Peyer's patch (tissue), 4 donors: ENCODE measurements around the gene PEX5L. TPM values are rescaled to one million over a fixed set of nuclear protein-coding genes. Genes with fewer than 3 reads are reported as not detected.
"Not testable (repeated sequence)": the region's sequence is repeated elsewhere in the genome, so short reads cannot be mapped to it uniquely, and the experiment has no call there.

Experiments used
- DNase-seq, 3 donors: peaks; one replicate each; pipeline ENCODE4 v3.0.0-alpha.2; 2017 to 2019
- H3K27ac ChIP-seq, 4 donors: fragments of 200-600 bp; sonication (generic); one replicate each; pipeline ENCODE4 v1.5.1; 2016 to 2019
- H3K27me3 ChIP-seq, 2 donors: fragments of 200-600 bp; sonication (generic); one replicate each; pipeline ENCODE4 v1.5.1; 2019
- H3K36me3 ChIP-seq, 3 donors: fragments of 200-600 bp; sonication (generic); one replicate each; pipeline ENCODE4 v1.5.1; 2016 to 2019
- H3K4me1 ChIP-seq, 4 donors: fragments of 200-600 bp; sonication (generic); one replicate each; pipeline ENCODE4 v1.5.1; 2016 to 2019
- H3K4me3 ChIP-seq, 4 donors: fragments of 200-600 bp; sonication (generic); 1 replicate in 3 of 4; 2 replicates in 1 of 4; pipeline ENCODE4 v1.5.1; 2016 to 2019; ENCODE audit warnings: mild to moderate bottlenecking in 1 of 4
- H3K9me3 ChIP-seq, 4 donors: fragments of 200-600 bp; sonication (generic); one replicate each; pipeline ENCODE4 v1.5.1; 2016 to 2019; ENCODE audit warnings: mild to moderate bottlenecking in 1 of 4
- CTCF ChIP-seq, 6 experiments: fragments of 450-650 bp in 4 of 6; fragments of 200-600 bp in 2 of 6; sonication (generic) in 1 of 6; IDR thresholded peaks; one replicate each; pipeline ENCODE4 v1.5.1; 2017 to 2019; ENCODE audit warnings: antibody characterized with exemption in 6 of 6, mild to moderate bottlenecking in 3 of 6, moderate library complexity in 1 of 6
- POLR2A ChIP-seq, 2 donors: fragments of 450-650 bp; IDR thresholded peaks; one replicate each; pipeline ENCODE4 v1.5.1; 2017; ENCODE audit warnings: antibody characterized with exemption in 2 of 2, mild to moderate bottlenecking in 2 of 2, moderate library complexity in 2 of 2
- total RNA-seq, 4 donors: library from RNA; depleted of rRNA; stranded (reverse); fragments of >200 nt; gene quantifications; one replicate each; pipeline ENCODE4 v1.1.0, GENCODE V29; 2016

Gene PEX5L
- total RNA-seq, 4 donors from 2014 or later, result not detected

GRCh38 chr3:180059356-180059755 lies 22.6 kb upstream of the PEX5L start:
- H3K4me3 ChIP-seq, result no peak overlapping the region
- H3K9me3 ChIP-seq, result no peaks in the 10 kb centered on the region
- H3K36me3 ChIP-seq, result no peaks in the 10 kb centered on the region
- H3K27me3 ChIP-seq, result no peaks in the 10 kb centered on the region
- no peak overlapping the region for H3K27ac ChIP-seq
- H3K4me1 ChIP-seq, result no peaks in the 10 kb centered on the region
- DNase-seq, result no peak
- TF ChIP-seq POLR2A (IDR thresholded peaks at IDR 0.05), result no peak
- TF ChIP-seq CTCF (IDR thresholded peaks at IDR 0.05), result no peak

- Histone ChIP-seq H3K36me3 (no peaks in the 10 kb centered on the region), H3K27ac (no peak overlapping the region), H3K4me1 (no peaks in the 10 kb centered on the region), H3K27me3 (no peaks in the 10 kb centered on the region), H3K9me3 (no peaks in the 10 kb centered on the region), H3K4me3 (no peak overlapping the region)
- DNase-seq, result no peak
- TF ChIP-seq CTCF (IDR thresholded peaks at IDR 0.05) (no peak), POLR2A (IDR thresholded peaks at IDR 0.05) (no peak)
Observed at GRCh38 chr3:180058238-180058637, 21.5 kb upstream of the PEX5L start.

DNA sequence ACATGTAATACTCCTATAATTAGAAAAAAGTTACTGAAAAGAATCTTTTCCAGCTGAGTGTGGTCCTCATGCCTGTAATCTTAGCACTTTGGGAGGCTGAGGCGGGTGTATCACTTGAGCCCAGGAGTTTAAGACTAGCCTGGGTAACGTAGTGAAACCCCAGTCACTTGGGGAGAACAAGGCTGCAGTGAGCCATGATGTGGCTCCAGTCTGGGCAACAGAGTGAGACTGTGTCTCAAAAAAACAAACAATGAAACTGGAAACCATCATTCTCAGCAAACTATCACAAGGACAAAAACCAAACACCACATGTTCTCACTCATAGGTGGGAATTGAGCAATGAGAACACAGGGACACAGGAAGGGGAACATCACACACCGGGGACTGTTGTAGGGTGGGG lies 18.9 kb upstream of the PEX5L start:
- not testable (repeated sequence) for H3K4me3 ChIP-seq, H3K36me3 ChIP-seq, H3K27me3 ChIP-seq, H3K4me1 ChIP-seq, DNase-seq, H3K9me3 ChIP-seq, H3K27ac ChIP-seq

DNA sequence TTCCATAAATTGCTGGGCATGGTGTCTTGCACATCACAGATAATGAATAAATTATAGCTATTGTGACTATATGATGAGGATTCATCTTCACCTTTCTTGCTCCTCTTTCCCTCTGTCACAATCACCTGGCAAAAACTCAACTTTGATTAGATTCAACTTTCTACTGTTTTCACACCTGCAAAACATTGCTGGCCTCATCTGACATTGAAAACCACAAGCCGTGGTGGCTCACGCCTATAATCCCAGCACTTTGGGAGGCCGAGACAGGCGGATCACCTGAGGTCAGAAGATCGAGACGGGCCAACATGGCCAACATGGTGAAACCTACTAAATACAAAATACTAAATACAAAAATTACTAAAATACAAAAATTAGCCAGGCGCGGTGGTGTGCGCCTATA lies 12.7 kb upstream of the PEX5L start:
- no peak overlapping the region for H3K4me3 ChIP-seq
- H3K36me3 ChIP-seq, result no peaks in the 10 kb centered on the region
- H3K27me3 ChIP-seq, result no peaks in the 10 kb centered on the region
- DNase-seq, result no peak
- no peaks in the 10 kb centered on the region for H3K4me1 ChIP-seq
- no peak for TF ChIP-seq CTCF (IDR thresholded peaks at IDR 0.05)
- TF ChIP-seq POLR2A (IDR thresholded peaks at IDR 0.05), result no peak
- no peaks in the 10 kb centered on the region for H3K9me3 ChIP-seq
- no peak overlapping the region for H3K27ac ChIP-seq

DNA sequence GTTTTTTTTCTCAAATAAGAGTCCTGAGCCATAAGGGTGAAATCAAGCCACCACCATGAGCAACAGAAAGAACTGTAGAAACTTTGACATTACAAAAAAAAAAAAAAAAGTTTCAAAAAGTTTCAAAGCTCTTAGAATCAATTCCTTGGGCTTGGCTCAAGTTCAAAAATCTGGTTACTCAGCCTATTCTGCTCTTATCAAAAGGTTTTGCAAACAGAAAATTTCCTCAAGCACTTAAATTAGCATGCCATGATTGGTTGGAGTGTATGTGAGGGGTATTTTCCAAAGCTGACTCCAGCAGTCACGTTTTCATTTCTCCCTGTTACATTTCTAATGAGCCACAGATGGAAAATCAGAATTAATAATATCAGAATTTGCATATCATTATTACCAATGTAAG lies 12.1 kb upstream of the PEX5L start:
- Histone ChIP-seq H3K36me3 (no peaks in the 10 kb centered on the region), H3K4me3 (no peak overlapping the region), H3K9me3 (no peaks in the 10 kb centered on the region), H3K27ac (no peak overlapping the region), H3K4me1 (no peaks in the 10 kb centered on the region), H3K27me3 (no peaks in the 10 kb centered on the region)
- DNase-seq, result no peak
- TF ChIP-seq CTCF (IDR thresholded peaks at IDR 0.05) (no peak), POLR2A (IDR thresholded peaks at IDR 0.05) (no peak)

GRCh38 chr3:180048103-180048502 lies 11.4 kb upstream of the PEX5L start:
- no peaks in the 10 kb centered on the region for H3K27me3 ChIP-seq
- TF ChIP-seq POLR2A (IDR thresholded peaks at IDR 0.05), result no peak
- no peak for TF ChIP-seq CTCF (IDR thresholded peaks at IDR 0.05)
- no peak overlapping the region for H3K4me3 ChIP-seq
- no peak overlapping the region for H3K27ac ChIP-seq
- no peak for DNase-seq
- H3K9me3 ChIP-seq, result no peaks in the 10 kb centered on the region
- no peaks in the 10 kb centered on the region for H3K36me3 ChIP-seq
- no peaks in the 10 kb centered on the region for H3K4me1 ChIP-seq
